VCaP (cell line): ENCODE data around the gene DRICH1.
"Not testable (repeated sequence)": the region's sequence is repeated elsewhere in the genome, so short reads cannot be mapped to it uniquely, and the experiment has no call there.

Experiments used
- H3K27ac ChIP-seq: fragments of 450-650 bp; 2 replicates; pipeline ENCODE4 v1.5.1; 2017
- CTCF ChIP-seq: fragments of 450-650 bp; conservative IDR thresholded peaks from 2 replicates; pipeline ENCODE4 v1.5.1; 2017; ENCODE audit warnings: mild to moderate bottlenecking, moderate library complexity

The DRICH1 gene

GRCh38 chr22:23652711-23653110 lies 20.6 kb upstream of the DRICH1 start:
- no peak for TF ChIP-seq CTCF

GRCh38 chr22:23652286-23652685 lies 20.2 kb upstream of the DRICH1 start:
- no peak overlapping the region for H3K27ac ChIP-seq
- TF ChIP-seq CTCF, result no peak

More at GRCh38 chr22:23652711-23653110, 20.6 kb upstream of the DRICH1 start:
- no peak overlapping the region for H3K27ac ChIP-seq

GRCh38 chr22:23651676-23652075 lies 19.6 kb upstream of the DRICH1 start:
- no peak for TF ChIP-seq CTCF
- no peak overlapping the region for H3K27ac ChIP-seq

- TF ChIP-seq CTCF, result no peak
Measured at GRCh38 chr22:23649071-23649501, 17.0 kb upstream of the DRICH1 start.

GRCh38 chr22:23646526-23646925 lies 14.4 kb upstream of the DRICH1 start:
- not testable (repeated sequence) for H3K27ac ChIP-seq

More at GRCh38 chr22:23649071-23649501, 17.0 kb upstream of the DRICH1 start:
- H3K27ac ChIP-seq, result no peak overlapping the region

- not testable (repeated sequence) for H3K27ac ChIP-seq
Measured at GRCh38 chr22:23640206-23640605, 8.1 kb upstream of the DRICH1 start.

- TF ChIP-seq CTCF, result no peak
- no peak overlapping the region for H3K27ac ChIP-seq
Measured at GRCh38 chr22:23639661-23640060, 7.5 kb upstream of the DRICH1 start.

- TF ChIP-seq CTCF, result no peak
- no peak overlapping the region for H3K27ac ChIP-seq
Measured at GRCh38 chr22:23638611-23639010, 6.5 kb upstream of the DRICH1 start.

- not testable (repeated sequence) for H3K27ac ChIP-seq
Measured at GRCh38 chr22:23635291-23635690, 3.2 kb upstream of the DRICH1 start.

- H3K27ac ChIP-seq, result not testable (repeated sequence)
Measured at GRCh38 chr22:23628056-23628743, 3.9 kb downstream of the DRICH1 start.

- not testable (repeated sequence) for H3K27ac ChIP-seq
Measured at GRCh38 chr22:23627401-23628055, 4.6 kb downstream of the DRICH1 start.
